Kidney (tissue), 14 donors: ENCODE results near the gene CHMP5. TPM values are rescaled to one million over a fixed set of nuclear protein-coding genes. Genes with fewer than 3 reads are reported as not detected.

ENCODE experiments used
- DNase-seq, 5 donors: peaks; one replicate each; pipeline ENCODE4 v3.0.0-alpha.2; 2013 to 2020
- FAIRE-seq: peaks from 2 replicates; lab custom pipeline; 2012; peaks lifted over from hg19 to GRCh38; lab: Jason Lieb, UNC
- H3K27ac ChIP-seq, 2 donors: one replicate each; pipeline ENCODE4 v1.7.0; 2013; ENCODE audit warnings: low read depth in 2 of 2, low read length in 2 of 2, inconsistent platforms in 1 of 2
- H3K27me3 ChIP-seq: one replicate; pipeline ENCODE4 v1.7.1; 2013; ENCODE audit warnings: low read length, inconsistent platforms; ENCODE audit not compliant: control insufficient read depth, insufficient read depth
- H3K36me3 ChIP-seq, 3 donors: one replicate each; pipeline versions ENCODE4 v1.7.0 to v1.7.1; 2013; ENCODE audit warnings: low read length in 3 of 3, control low read depth in 1 of 3, inconsistent platforms in 1 of 3; ENCODE audit not compliant: insufficient read depth in 3 of 3, control insufficient read depth in 2 of 3
- H3K4me1 ChIP-seq, 3 donors: one replicate each; pipeline versions ENCODE4 v1.7.0 to v1.7.1; 2013; ENCODE audit warnings: low read length in 3 of 3, inconsistent platforms in 1 of 3, low read depth in 1 of 3; ENCODE audit not compliant: control insufficient read depth in 2 of 3, insufficient read depth in 2 of 3
- H3K4me3 ChIP-seq, 3 donors: one replicate each; pipeline versions ENCODE4 v1.7.0 to v1.8.1; 2013; ENCODE audit warnings: low read length in 3 of 3, control low read depth in 1 of 3, inconsistent platforms in 1 of 3
- H3K9ac ChIP-seq, 3 donors: one replicate each; pipeline versions ENCODE4 v1.7.0 to v1.7.1; 2013; ENCODE audit warnings: low read length in 3 of 3, control low read depth in 1 of 3, inconsistent platforms in 1 of 3
- H3K9me3 ChIP-seq, 3 donors: one replicate each; pipeline versions ENCODE4 v1.7.0 to v1.7.1; 2013; ENCODE audit warnings: low read length in 3 of 3, control low read depth in 1 of 3, inconsistent platforms in 1 of 3; ENCODE audit not compliant: control insufficient read depth in 2 of 3, insufficient read depth in 1 of 3
- intact Hi-C: fragments of 100-400 bp; cut with DNase I; formaldehyde crosslinking; loops from one replicate; pipeline ENCODE4 v1.11.1; 2022
- polyA plus RNA-seq: library from polyadenylated mRNA; stranded (reverse); fragments of 350-450 nt; fragmentation: Illumina TruSeq; extraction: RNeasy Lipid Tissue Mini Kit (QIAGEN cat#74804); gene quantifications from one replicate; pipeline ENCODE4 v1.2.3, GENCODE V29; 2014; ENCODE audit warnings: low read depth, low replicate concordance; ENCODE audit not compliant: insufficient read depth
- total RNA-seq: library from RNA; stranded (reverse); fragmentation: NEBNext Ultra II Directional; extraction: Animal tissue kit (Norgen Biotek cat#: 25700); gene quantifications from one replicate; pipeline ENCODE4 v1.2.1, GENCODE V29; 2021
- TF ChIP-seq, protein P1 (sequence below): IDR thresholded peaks from 3 replicates; pipeline ENCODE4 v1.5.1; 2012; ENCODE audit warnings: mild to moderate bottlenecking, moderate library complexity, borderline replicate concordance; ENCODE audit not compliant: insufficient read depth; ENCODE audit errors: extremely low read depth
- donor health status: control.
- donor health status: control.
- donor health status: control.
- donor health status: control.
- donor health status: control.
- donor health status: DM: yes; HTN: yes; CAD: no.
- donor health status: Normal renal cell carcinoma (clear cell type).

Gene CHMP5
- total and polyA plus RNA-seq, 2 donors from 2014 or later = 65.2 to 100 TPM

DNA sequence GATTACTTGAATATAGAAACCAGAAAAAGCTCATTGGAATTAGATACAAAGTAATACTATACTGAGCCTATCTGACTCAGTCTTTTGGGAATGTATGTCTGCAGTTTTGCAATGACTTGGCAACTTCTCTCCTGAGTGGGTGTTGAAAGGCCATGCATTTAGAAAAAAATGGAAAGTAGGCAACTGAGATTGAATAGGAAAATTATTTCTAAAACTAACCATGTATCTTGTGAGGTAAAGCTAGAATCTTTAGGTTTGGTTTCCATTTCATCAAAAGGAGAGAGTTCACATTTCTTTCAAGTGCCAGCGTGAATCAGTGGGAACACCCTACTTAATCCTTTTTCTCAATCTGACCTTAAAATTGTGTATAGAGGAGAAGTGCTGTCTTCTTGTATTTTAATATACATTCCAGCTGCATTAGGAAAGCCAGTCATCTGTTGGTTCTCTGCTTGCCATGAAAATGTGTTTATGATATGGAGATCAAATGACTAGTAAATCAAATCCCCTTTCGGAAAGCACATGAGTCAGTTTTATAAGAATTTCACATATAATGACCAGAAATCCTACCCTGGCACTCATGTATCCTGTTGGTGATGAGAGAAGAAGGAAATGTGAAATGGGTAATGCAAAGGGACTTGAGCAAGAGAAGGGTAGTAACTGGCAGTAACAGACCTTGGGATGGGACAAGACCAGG, 55.9 kb downstream of the CHMP5 start:
- FAIRE-seq = no peak
- peaks cover 5 to 51% (median 33%) of the 10 kb centered on the region in 3 donors for H3K36me3 ChIP-seq

GRCh38 chr9:33329117-33329563, 64.3 kb downstream of the CHMP5 start:
- TF ChIP-seq, protein P1, sequence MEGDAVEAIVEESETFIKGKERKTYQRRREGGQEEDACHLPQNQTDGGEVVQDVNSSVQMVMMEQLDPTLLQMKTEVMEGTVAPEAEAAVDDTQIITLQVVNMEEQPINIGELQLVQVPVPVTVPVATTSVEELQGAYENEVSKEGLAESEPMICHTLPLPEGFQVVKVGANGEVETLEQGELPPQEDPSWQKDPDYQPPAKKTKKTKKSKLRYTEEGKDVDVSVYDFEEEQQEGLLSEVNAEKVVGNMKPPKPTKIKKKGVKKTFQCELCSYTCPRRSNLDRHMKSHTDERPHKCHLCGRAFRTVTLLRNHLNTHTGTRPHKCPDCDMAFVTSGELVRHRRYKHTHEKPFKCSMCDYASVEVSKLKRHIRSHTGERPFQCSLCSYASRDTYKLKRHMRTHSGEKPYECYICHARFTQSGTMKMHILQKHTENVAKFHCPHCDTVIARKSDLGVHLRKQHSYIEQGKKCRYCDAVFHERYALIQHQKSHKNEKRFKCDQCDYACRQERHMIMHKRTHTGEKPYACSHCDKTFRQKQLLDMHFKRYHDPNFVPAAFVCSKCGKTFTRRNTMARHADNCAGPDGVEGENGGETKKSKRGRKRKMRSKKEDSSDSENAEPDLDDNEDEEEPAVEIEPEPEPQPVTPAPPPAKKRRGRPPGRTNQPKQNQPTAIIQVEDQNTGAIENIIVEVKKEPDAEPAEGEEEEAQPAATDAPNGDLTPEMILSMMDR = no peak

More for the DNA sequence above, 55.9 kb downstream of the CHMP5 start:
- Histone ChIP-seq H3K9me3 (no peaks in the 10 kb centered on the region), H3K4me3 (no peak overlapping the region), H3K27ac (no peak overlapping the region), H3K27me3 (no peaks in the 10 kb centered on the region), H3K9ac (no peak overlapping the region), H3K4me1 (no peaks in the 10 kb centered on the region)
- intact Hi-C loops = no loop called here
- no peak for DNase-seq
- TF ChIP-seq, protein P1 = no peak

DNA sequence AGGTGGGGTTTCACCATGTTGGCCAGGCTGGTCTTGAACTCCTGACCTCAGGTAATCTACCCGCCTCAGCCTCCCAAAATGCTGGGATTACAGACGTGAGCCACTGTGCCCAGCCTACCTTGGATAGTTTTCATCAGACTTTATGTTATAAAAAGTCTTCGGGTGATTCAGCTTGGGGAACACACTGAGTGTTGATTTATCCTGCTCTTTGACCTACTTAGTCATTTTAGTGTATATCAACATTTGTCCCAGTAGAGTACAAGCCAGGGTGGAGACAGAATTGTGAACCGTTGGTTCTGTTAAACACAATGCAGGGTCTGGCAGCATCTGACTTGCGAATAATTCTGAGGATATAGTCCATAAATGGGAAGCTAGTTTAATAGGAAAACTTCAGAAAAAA, 65.1 kb downstream of the CHMP5 start:
- Histone ChIP-seq H3K9ac (no peak overlapping the region), H3K9me3 (no peaks in the 10 kb centered on the region), H3K4me3 (no peak overlapping the region), H3K27me3 (no peaks in the 10 kb centered on the region), H3K4me1 (peaks cover 0 to 12% (median 4%) of the 10 kb centered on the region in 3 donors), H3K36me3 (peaks cover 2 to 12% (median 8%) of the 10 kb centered on the region in 3 donors), H3K27ac (peak overlapping the region; percentile 33 to 75)
- TF ChIP-seq, protein P1 = no peak
- FAIRE-seq (no peak), DNase-seq (no peak)
- intact Hi-C loops = no loop called here

More at GRCh38 chr9:33329117-33329563, 64.3 kb downstream of the CHMP5 start:
- DNase-seq = peak in 2 of 5 donors; percentile 3 to 55
- FAIRE-seq = peak; percentile 86
- Histone ChIP-seq H3K27ac (peak overlapping the region; percentile 51 to 91), H3K9ac (no peak overlapping the region), H3K9me3 (no peaks in the 10 kb centered on the region), H3K27me3 (no peaks in the 10 kb centered on the region), H3K4me3 (no peak overlapping the region), H3K36me3 (peaks cover 2 to 7% (median 3%) of the 10 kb centered on the region in 3 donors), H3K4me1 (peaks cover 0 to 12% (median 4%) of the 10 kb centered on the region in 3 donors)
- intact Hi-C loops = no loop called here
